Stimulated activated CD8-positive, alpha-beta memory T cell treated with anti-CD3 and anti-CD28 coated beads, Interleukin-15, amount 100 ng/mL, for 24 hours (primary cell): Measurements from ENCODE around the gene IL36A.

ENCODE experiments used
- DNase-seq: peaks from one replicate; pipeline ENCODE4 v3.0.0-alpha.2; 2020; ENCODE audit warnings: low read depth

The IL36A gene

GRCh38 chr2:113007250-113007649 lies 2.0 kb downstream of the IL36A start:
- no peak for DNase-seq

GRCh38 chr2:113009622-113010021 lies 4.4 kb downstream of the IL36A start:
- no peak for DNase-seq

- no peak for DNase-seq
Measured at GRCh38 chr2:113010088-113010487, 4.8 kb downstream of the IL36A start.

GRCh38 chr2:113011108-113011507 lies 5.8 kb downstream of the IL36A start:
- no peak for DNase-seq

- DNase-seq = no peak
Measured at GRCh38 chr2:113012436-113013335, 7.4 kb downstream of the IL36A start.

DNA sequence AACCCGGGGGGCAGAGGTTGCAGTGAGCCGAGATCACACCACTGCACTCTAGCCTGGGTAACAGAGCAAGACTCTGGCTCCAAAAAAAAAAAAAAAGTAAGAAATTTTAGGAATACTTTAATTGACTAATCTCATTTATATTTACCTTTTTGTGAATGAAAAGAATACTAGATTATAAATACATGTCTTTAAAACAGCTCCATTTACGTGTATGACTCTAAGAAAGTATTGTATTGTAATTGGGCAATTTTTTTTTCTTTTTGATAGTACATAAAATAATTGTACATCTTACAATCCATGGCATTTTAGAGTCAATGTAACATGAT lies 8.0 kb downstream of the IL36A start:
- no peak for DNase-seq

DNA sequence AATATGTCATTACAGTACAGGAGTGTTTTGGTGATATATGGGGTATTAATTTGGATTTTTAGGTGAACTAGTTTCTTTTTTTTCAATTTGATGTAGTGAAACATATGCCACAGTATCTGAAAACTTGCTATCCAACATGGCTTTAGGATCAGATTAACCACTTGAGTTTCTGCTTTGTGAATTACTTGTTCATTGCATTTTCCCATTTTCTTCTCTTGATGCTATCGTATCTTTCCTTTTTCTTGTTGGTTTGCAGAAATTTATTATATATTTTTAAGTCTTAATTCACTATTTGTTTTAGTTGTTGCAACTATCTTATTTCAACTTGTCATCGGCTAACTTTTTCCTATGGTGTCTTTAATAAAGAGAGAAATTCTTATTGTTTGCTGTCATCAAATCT lies 8.8 kb downstream of the IL36A start:
- DNase-seq = no peak

DNA sequence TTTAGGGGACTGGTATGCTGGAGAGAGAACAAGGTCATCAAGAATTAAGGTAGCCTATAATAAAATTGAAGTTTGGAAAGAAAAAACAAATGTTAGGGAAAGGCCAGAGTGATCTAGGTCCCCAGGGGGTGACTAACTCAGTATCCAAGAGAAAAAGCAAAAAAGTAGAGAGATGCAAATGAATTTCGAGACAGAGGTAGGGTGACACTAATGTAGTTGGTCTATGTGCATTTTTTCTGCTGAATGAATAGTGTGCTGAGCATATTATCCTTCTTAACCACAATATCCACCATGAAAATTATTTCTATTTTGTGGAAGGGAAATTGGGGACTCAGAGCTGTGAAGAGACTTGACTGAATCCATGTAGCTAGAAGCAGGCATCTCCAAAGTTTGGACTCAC lies 9.8 kb downstream of the IL36A start:
- no peak for DNase-seq

GRCh38 chr2:113015655-113016054 lies 10.4 kb downstream of the IL36A start:
- no peak for DNase-seq

GRCh38 chr2:113018509-113018908 lies 13.2 kb downstream of the IL36A start:
- no peak for DNase-seq

DNA sequence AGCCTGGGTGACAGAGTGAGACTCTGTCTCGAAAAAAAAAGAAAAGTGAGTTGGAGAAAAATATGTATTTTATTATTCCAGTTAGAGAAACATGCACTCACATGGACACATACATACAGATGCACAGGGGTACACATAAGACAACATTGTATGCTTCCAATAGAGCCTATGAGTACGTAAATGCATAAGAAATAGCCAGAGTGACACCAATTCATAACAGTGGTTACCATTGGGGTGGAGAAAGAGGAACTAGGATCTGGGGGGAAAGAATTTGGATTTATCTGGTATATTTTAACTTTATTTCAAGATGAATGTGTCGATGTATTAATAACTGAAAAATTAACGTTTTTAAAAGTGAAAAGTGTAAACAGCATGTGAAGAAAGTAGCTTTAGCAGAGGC lies 16.1 kb downstream of the IL36A start:
- no peak for DNase-seq

GRCh38 chr2:113024764-113025163 lies 19.5 kb downstream of the IL36A start:
- DNase-seq = no peak

GRCh38 chr2:113025737-113026136 lies 20.5 kb downstream of the IL36A start:
- no peak for DNase-seq

DNA sequence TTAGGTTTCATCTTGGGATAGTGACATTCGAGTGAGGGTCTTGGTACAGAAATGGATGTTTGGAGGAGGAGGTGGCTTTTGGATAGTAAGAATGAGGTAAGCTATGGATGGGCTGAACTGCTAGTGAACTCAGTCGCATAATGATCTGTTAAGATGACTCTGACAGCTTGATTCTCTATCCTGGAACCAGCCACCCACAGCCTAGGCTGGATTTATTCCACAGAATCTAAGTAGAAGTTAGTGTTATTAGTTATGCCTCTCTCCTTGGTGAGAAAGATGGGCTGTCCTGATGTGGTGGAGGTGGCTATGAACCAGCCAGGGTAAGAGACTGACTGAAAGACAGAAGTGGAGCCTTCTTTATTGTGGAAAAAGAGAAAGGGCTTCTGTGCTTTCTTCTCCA lies 22.4 kb downstream of the IL36A start:
- no peak for DNase-seq

GRCh38 chr2:113028112-113028511 lies 22.9 kb downstream of the IL36A start:
- DNase-seq = no peak

GRCh38 chr2:113032737-113033136 lies 27.5 kb downstream of the IL36A start:
- no peak for DNase-seq

GRCh38 chr2:113034016-113034415 lies 28.8 kb downstream of the IL36A start:
- DNase-seq = no peak

GRCh38 chr2:113036763-113037162 lies 31.5 kb downstream of the IL36A start:
- no peak for DNase-seq

DNA sequence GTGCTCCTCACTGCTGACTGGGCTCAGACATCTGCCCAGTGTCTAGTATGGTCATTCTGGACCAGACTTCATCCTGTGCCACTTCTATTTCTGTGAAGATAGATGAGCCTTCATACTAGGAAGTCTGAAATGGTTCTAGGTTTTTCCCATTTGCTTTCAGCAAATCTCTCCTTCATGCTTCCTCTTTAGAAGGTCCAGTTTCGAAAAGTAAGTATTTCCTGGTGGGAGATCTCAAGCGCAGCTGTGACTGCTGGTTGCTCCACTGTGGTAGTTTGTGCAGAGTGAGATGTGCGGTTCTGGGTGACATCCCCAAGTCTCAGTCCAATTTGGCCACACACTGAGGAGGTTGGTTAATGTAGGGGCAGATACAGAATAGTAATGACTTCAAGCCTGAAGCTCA lies 33.0 kb downstream of the IL36A start:
- DNase-seq = no peak

GRCh38 chr2:113039158-113039557 lies 33.9 kb downstream of the IL36A start:
- no peak for DNase-seq

- DNase-seq = no peak
Measured at GRCh38 chr2:113039719-113040118, 34.5 kb downstream of the IL36A start.

DNA sequence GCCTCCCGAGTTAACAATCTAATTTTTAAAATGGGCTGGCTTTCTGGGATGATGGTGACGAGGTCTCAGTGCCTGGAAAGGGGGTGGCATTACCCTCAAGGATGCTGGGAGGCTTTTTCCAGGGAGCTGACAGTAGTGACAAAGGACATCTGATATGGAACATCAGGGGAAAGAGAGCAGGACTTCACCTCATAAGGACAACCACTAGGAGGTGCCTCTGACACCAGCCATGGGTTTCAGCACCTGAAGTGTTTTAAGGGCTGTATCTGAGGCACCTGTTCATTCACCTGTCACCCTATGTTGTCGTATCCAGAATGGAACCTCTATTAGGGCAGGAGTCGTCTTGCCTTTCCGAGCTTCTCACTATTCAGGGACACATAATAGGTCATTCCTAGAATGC lies 36.6 kb downstream of the IL36A start:
- DNase-seq = no peak

DNA sequence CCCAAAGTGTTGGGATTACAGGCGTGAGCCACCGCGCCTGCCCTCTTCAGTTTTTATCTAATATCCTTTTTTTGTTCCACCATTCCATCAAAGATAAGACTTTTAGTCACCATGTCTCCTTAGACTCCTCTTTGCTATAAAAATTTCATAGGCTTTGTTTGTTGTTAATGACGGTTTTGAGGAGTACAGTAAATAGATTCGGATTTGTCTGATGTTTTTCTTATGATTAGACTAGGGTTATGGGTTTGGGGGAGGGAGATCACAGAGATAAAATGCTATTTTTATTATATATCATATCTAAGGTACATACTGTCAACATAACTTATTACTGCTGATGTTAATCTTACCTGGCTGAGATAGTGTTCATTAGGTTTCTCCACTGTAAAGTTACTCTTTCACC lies 41.2 kb downstream of the IL36A start:
- DNase-seq = no peak
